ENCODE results near the gene ZNF544. TPM values are rescaled to one million over a fixed set of nuclear protein-coding genes. Genes with fewer than 3 reads are reported as not detected.

The ZNF544 gene
- total and polyA plus RNA-seq, 2 of the 8 experiments (the other 6 are each of a cell fraction or from before 2014, with no cell fraction given), result 48.8 to 60.8 TPM

DNA sequence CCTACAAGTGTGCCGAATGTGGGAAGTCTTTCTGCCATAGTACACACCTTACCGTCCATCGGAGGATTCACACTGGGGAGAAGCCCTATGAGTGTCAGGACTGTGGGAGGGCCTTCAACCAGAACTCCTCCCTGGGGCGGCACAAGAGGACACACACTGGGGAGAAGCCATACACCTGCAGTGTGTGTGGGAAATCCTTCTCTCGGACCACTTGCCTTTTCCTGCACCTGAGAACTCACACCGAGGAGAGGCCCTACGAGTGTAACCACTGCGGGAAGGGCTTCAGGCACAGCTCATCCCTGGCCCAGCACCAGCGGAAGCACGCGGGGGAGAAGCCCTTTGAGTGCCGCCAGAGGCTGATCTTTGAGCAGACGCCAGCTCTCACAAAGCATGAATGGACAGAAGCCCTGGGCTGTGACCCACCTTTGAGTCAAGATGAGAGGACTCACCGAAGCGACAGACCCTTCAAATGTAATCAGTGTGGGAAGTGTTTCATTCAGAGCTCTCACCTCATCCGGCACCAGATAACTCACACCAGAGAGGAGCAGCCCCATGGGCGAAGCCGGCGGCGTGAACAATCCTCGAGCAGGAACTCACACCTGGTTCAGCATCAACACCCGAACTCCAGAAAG, 66.1 kb downstream of the ZNF544 start:
- H3K14ac ChIP-seq (ENCODE audit: insufficient read length), result no peak overlapping the region
- no peak overlapping the region for H2AFZ ChIP-seq (ENCODE audit: low read length)
- H3K27ac ChIP-seq (ENCODE audit: low read depth, low read length), result no peak overlapping the region
- no peak overlapping the region for H4K5ac ChIP-seq (ENCODE audit: insufficient read length, low read depth, low read length)
- POLR2A ChIA-PET (ENCODE audit: partially characterized antibody), result interaction anchor here (1.1 to 1.9 kb wide), 5 partner anchors 8 to 91 kb away, joined by 3 to 5 read pairs (median 4); partner anchors contain the start of genes ERVK3-1 and ZNF8
- no peak for TF ChIP-seq PHF8 (conservative IDR thresholded peaks at IDR 0.05; ENCODE audit: low read depth, low read length)
- TF ChIP-seq POLR2A (IDR thresholded peaks at IDR 0.05; ENCODE audit: control extremely low read depth in 1 of 2, low read depth in 2 of 2, low read length in 2 of 2), result peak in 1 of 2 experiments; percentile 34; a peak in 1 of 3 replicates
- TF ChIP-seq POLR2AphosphoS5 (IDR thresholded peaks at IDR 0.05; ENCODE audit: low read depth, low read length), result peak; percentile 19; the same call in 1 of the 2 replicates
- H3K23ac ChIP-seq (ENCODE audit: insufficient read length), result no peak overlapping the region
- no peak overlapping the region for H3K4ac ChIP-seq (replicated peaks; ENCODE audit: insufficient read length, low read depth, low read length)
- peaks cover 12 to 25% of the 10 kb centered on the region in 2 experiments for H4K20me1 ChIP-seq (replicated peaks in 1 of 2; ENCODE audit: control insufficient read depth in 1 of 2, insufficient read depth in 2 of 2, low read length in 2 of 2)
- DNase-seq (ENCODE audit: low read depth in 1 of 2, low spot score in 2 of 2) (no peak), FAIRE-seq (no peak)
- H2BK120ac ChIP-seq (replicated peaks; ENCODE audit: low read depth, low read length), result no peak overlapping the region
- peaks cover 29 to 68% (median 53%) of the 10 kb centered on the region in 4 experiments for H3K36me3 ChIP-seq (ENCODE audit: control insufficient read depth in 2 of 4, insufficient read depth in 4 of 4, low read length in 3 of 4)
- no peak overlapping the region for H4K8ac ChIP-seq (ENCODE audit: extremely low read depth, insufficient read depth, low read length)
- no peak overlapping the region for H2BK20ac ChIP-seq (ENCODE audit: low read length)
- peaks cover 0 to 3% of the 10 kb centered on the region in 2 experiments; a peak in 1 of 4 replicates for H3K9me3 ChIP-seq (ENCODE audit: insufficient read depth in 2 of 2, low read depth in 1 of 2, low read length in 1 of 2)
- no peak overlapping the region for H3K4me3 ChIP-seq (ENCODE audit: extremely low read depth in 1 of 4, insufficient read depth in 2 of 4, low read depth in 3 of 4, low read length in 4 of 4)
- no peak overlapping the region for H2BK5ac ChIP-seq (ENCODE audit: low read depth, low read length)
- H3K18ac ChIP-seq (ENCODE audit: extremely low read depth, low read length), result no peak overlapping the region
- H4K91ac ChIP-seq (replicated peaks; ENCODE audit: insufficient read length, low read length), result no peak overlapping the region
- H3K9ac ChIP-seq (replicated peaks in 1 of 4; ENCODE audit: extremely low read depth in 1 of 4, low read depth in 3 of 4, low read length in 3 of 4), result no peak overlapping the region
- H3K79me2 ChIP-seq (ENCODE audit: control insufficient read depth in 1 of 2, insufficient read depth in 2 of 2, low read length in 2 of 2), result peaks cover 0 to 30% of the 10 kb centered on the region in 2 experiments; a peak in 2 of 4 replicates
- H2BK12ac ChIP-seq (ENCODE audit: low read depth, low read length), result no peak overlapping the region
- H3K27me3 ChIP-seq (replicated peaks in 1 of 4; ENCODE audit: control insufficient read depth in 3 of 4, extremely low read depth in 1 of 4, insufficient read depth in 3 of 4, low read length in 3 of 4), result no peaks in the 10 kb centered on the region
- CTCF ChIA-PET (ENCODE audit: partially characterized antibody), result interaction anchor here (0.8 to 2.7 kb wide), 2 partner anchors 11 to 16 kb away, joined by 3 to 7 read pairs; no protein-coding TSS in a partner anchor
- no peak overlapping the region for H2BK15ac ChIP-seq (ENCODE audit: low read length)
- WGBS, 2 experiments (ENCODE audit: extremely low coverage in 1 of 2, insufficient coverage in 1 of 2, insufficient read length in 1 of 2, insufficient replicate concordance in 2 of 2, low coverage in 1 of 2, low lambda C conversion rate in 2 of 2, missing lambda C conversion rate in 1 of 2), result 94% methylated on average over 22 of the region's 22 CpGs; no CpG with 5 or more reads in 1 of the 2 experiments
- peaks cover 14% of the 10 kb centered on the region for H3K79me1 ChIP-seq (ENCODE audit: low read depth, low read length)
- H3K56ac ChIP-seq (replicated peaks; ENCODE audit: insufficient read length, low read depth, low read length), result no peak overlapping the region
- H3K4me2 ChIP-seq (ENCODE audit: insufficient read depth in 1 of 2, low read depth in 2 of 2, low read length in 2 of 2), result no peak overlapping the region
- H3K23me2 ChIP-seq (ENCODE audit: low read depth, low read length), result no peaks in the 10 kb centered on the region
- H2AK5ac ChIP-seq (ENCODE audit: low read depth, low read length), result no peak overlapping the region
- no peaks in the 10 kb centered on the region for H3K4me1 ChIP-seq (replicated peaks in 1 of 4; ENCODE audit: control insufficient read depth in 3 of 4, insufficient read depth in 4 of 4, low read length in 3 of 4)

All from H1 (cell line).